Smooth muscle cell (in vitro differentiated cells): ENCODE results near the gene SEMA7A. TPM values are rescaled to one million over a fixed set of nuclear protein-coding genes. Genes with fewer than 3 reads are reported as not detected.

Experiments
- DNase-seq: peaks from one replicate; lab custom pipeline; 2025; ENCODE audit not compliant: unreplicated experiment; lab: John Stamatoyannopoulos, UW
- H2AFZ ChIP-seq: fragments of 200-600 bp; sonication (generic); 2 replicates; pipeline ENCODE4 v1.6.0; 2016; ENCODE audit warnings: antibody characterized with exemption, low read depth, mild to moderate bottlenecking
- H3F3A ChIP-seq: fragments of 200-600 bp; sonication (generic); 2 replicates; pipeline ENCODE4 v1.6.0; 2017; ENCODE audit warnings: antibody characterized with exemption, low read depth
- H3K27ac ChIP-seq: fragments of 200-600 bp; sonication (generic); 2 replicates; pipeline ENCODE4 v1.5.1; 2016; ENCODE audit warnings: low read depth, mild to moderate bottlenecking
- H3K27me3 ChIP-seq: fragments of 200-600 bp; sonication (generic); 2 replicates; pipeline ENCODE4 v1.6.1; 2016; ENCODE audit warnings: low read depth, mild to moderate bottlenecking
- H3K36me3 ChIP-seq: fragments of 200-600 bp; sonication (generic); 2 replicates; pipeline ENCODE4 v1.5.1; 2016; ENCODE audit warnings: low read depth
- H3K4me1 ChIP-seq: fragments of 200-600 bp; sonication (generic); 2 replicates; pipeline ENCODE4 v1.5.1; 2016; ENCODE audit warnings: low read depth
- H3K4me2 ChIP-seq: fragments of 200-600 bp; sonication (generic); 2 replicates; pipeline ENCODE4 v1.6.0; 2016; ENCODE audit warnings: mild to moderate bottlenecking
- H3K4me3 ChIP-seq: fragments of 200-600 bp; sonication (generic); 2 replicates; pipeline ENCODE4 v1.5.1; 2016; ENCODE audit warnings: mild to moderate bottlenecking
- H3K79me2 ChIP-seq: fragments of 200-600 bp; sonication (generic); 2 replicates; pipeline ENCODE4 v1.6.0; 2016; ENCODE audit warnings: low read depth, mild to moderate bottlenecking
- H3K9ac ChIP-seq: fragments of 200-600 bp; sonication (generic); 2 replicates; pipeline ENCODE4 v1.6.0; 2016; ENCODE audit warnings: low read depth
- H3K9me3 ChIP-seq: fragments of 200-600 bp; sonication (generic); replicated peaks from 2 replicates; pipeline ENCODE4 v1.5.1; 2016; ENCODE audit warnings: low read depth
- H4K20me1 ChIP-seq: fragments of 200-600 bp; sonication (generic); 2 replicates; pipeline ENCODE4 v1.6.0; 2016; ENCODE audit warnings: low read depth
- WGBS: methylation state at CpG from one replicate; pipeline ENCODE4 v1.1.7; 2016; ENCODE audit warnings: low lambda C conversion rate; 5-methylcytosine and 5-hydroxymethylcytosine counted together
- polyA plus RNA-seq: library from polyadenylated mRNA; unstranded; fragments of >200 nt; fragmentation: Nextera tagmentation; extraction: Ambion mirVana; gene quantifications from 2 replicates; pipeline ENCODE4 v1.2.1, GENCODE V29; 2016
- total RNA-seq: library from RNA; depleted of rRNA; stranded (reverse); fragments of >200 nt; gene quantifications from 2 replicates; pipeline ENCODE4 v1.2.3, GENCODE V29; 2014
- TF ChIP-seq, protein P1 (sequence below): fragments of 200-600 bp; sonication (generic); IDR thresholded peaks from 2 replicates; pipeline ENCODE4 v1.5.1; 2017; ENCODE audit warnings: borderline replicate concordance, mild to moderate bottlenecking, antibody characterized with exemption; ENCODE audit not compliant: insufficient read depth, poor library complexity, severe bottlenecking

Gene SEMA7A
- total and polyA plus RNA-seq, 2 experiments from 2014 or later = 9.3 to 44.5 TPM

- Histone ChIP-seq H3K9ac (no peak overlapping the region), H4K20me1 (no peaks in the 10 kb centered on the region), H3K9me3 (no peaks in the 10 kb centered on the region), H3K4me2 (no peak overlapping the region), H3K27ac (no peak overlapping the region), H3K4me3 (no peak overlapping the region), H3K4me1 (peaks cover 7% of the 10 kb centered on the region), H3F3A (no peaks in the 10 kb centered on the region), H2AFZ (no peak overlapping the region), H3K36me3 (no peaks in the 10 kb centered on the region), H3K27me3 (no peaks in the 10 kb centered on the region), H3K79me2 (no peaks in the 10 kb centered on the region)
- TF ChIP-seq, protein P1, sequence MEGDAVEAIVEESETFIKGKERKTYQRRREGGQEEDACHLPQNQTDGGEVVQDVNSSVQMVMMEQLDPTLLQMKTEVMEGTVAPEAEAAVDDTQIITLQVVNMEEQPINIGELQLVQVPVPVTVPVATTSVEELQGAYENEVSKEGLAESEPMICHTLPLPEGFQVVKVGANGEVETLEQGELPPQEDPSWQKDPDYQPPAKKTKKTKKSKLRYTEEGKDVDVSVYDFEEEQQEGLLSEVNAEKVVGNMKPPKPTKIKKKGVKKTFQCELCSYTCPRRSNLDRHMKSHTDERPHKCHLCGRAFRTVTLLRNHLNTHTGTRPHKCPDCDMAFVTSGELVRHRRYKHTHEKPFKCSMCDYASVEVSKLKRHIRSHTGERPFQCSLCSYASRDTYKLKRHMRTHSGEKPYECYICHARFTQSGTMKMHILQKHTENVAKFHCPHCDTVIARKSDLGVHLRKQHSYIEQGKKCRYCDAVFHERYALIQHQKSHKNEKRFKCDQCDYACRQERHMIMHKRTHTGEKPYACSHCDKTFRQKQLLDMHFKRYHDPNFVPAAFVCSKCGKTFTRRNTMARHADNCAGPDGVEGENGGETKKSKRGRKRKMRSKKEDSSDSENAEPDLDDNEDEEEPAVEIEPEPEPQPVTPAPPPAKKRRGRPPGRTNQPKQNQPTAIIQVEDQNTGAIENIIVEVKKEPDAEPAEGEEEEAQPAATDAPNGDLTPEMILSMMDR = no peak
- DNase-seq = no peak
- 68% methylated on average over 3 of the region's 3 CpGs for WGBS
Observed at GRCh38 chr15:74442604-74443003, 8.8 kb upstream of the SEMA7A start.

GRCh38 chr15:74442063-74442462, 8.3 kb upstream of the SEMA7A start:
- no peak overlapping the region for H3K4me2 ChIP-seq
- TF ChIP-seq, protein P1 = no peak
- no peak overlapping the region for H3K9ac ChIP-seq
- H3F3A ChIP-seq = no peaks in the 10 kb centered on the region
- no peak overlapping the region for H3K4me3 ChIP-seq
- WGBS = 87% methylated on average over 3 of the region's 3 CpGs
- peaks cover 7% of the 10 kb centered on the region for H3K4me1 ChIP-seq
- H3K27ac ChIP-seq = no peak overlapping the region
- H3K36me3 ChIP-seq = no peaks in the 10 kb centered on the region
- H3K79me2 ChIP-seq = no peaks in the 10 kb centered on the region
- H3K9me3 ChIP-seq = no peaks in the 10 kb centered on the region
- H4K20me1 ChIP-seq = no peaks in the 10 kb centered on the region
- H2AFZ ChIP-seq = no peak overlapping the region
- no peaks in the 10 kb centered on the region for H3K27me3 ChIP-seq
- DNase-seq = no peak

- Histone ChIP-seq H3K27ac (no peak overlapping the region), H3K4me3 (no peak overlapping the region), H3K36me3 (no peaks in the 10 kb centered on the region), H3K4me2 (no peak overlapping the region), H3K4me1 (peaks cover 7% of the 10 kb centered on the region), H3K9ac (no peak overlapping the region), H2AFZ (no peak overlapping the region), H4K20me1 (no peaks in the 10 kb centered on the region), H3K27me3 (no peaks in the 10 kb centered on the region), H3K9me3 (no peaks in the 10 kb centered on the region), H3F3A (no peaks in the 10 kb centered on the region), H3K79me2 (no peaks in the 10 kb centered on the region)
- no peak for DNase-seq
- WGBS = 92% methylated on average over 6 of the region's 6 CpGs
- TF ChIP-seq, protein P1 = no peak
Observed at GRCh38 chr15:74441248-74441941, 7.6 kb upstream of the SEMA7A start.

DNA sequence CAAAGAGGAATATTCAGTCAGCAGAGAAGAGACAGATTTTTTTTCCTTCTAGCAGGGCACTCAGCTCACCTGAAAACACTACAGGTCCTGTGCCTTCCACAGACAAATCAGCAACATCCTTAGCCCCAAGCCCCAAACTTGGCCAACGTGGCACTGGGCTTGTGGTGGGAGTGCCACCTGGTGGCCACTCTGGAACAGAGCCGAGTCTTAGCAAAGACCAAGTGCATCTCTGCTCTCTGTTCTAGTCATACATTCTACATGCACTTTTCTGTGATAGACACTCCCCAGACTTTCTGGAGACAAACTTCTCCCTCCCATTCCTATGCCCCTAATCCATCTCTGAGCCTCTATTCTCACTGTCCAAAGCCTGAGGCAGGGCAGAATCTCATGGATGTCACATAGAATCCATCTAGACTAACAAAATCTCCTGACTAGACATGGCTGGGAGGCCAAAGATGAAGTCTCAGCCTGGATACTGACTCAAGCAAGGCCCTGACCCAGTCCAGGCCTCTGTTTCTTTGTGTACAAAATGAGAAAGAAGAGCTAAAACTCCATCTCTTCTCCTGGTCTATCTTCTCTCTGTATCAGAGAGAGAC, 5.1 kb upstream of the SEMA7A start:
- TF ChIP-seq, protein P1 = peak; percentile 94
- no peaks in the 10 kb centered on the region for H4K20me1 ChIP-seq
- DNase-seq = peak; percentile 25
- H3K9me3 ChIP-seq = no peaks in the 10 kb centered on the region
- H3K4me2 ChIP-seq = no peak overlapping the region
- no peak overlapping the region for H2AFZ ChIP-seq
- no peak overlapping the region for H3K4me3 ChIP-seq
- H3K9ac ChIP-seq = peak overlapping the region; percentile 17
- H3F3A ChIP-seq = peaks cover 4% of the 10 kb centered on the region
- H3K27me3 ChIP-seq = no peaks in the 10 kb centered on the region
- 0% methylated on average over 2 of the region's 2 CpGs for WGBS
- peak overlapping the region; percentile 21 for H3K27ac ChIP-seq
- H3K79me2 ChIP-seq = peaks cover 4% of the 10 kb centered on the region
- H3K36me3 ChIP-seq = no peaks in the 10 kb centered on the region
- peaks cover 15% of the 10 kb centered on the region for H3K4me1 ChIP-seq
